ENCODE data around the gene SLC5A12.
"Not testable (repeated sequence)": the region's sequence is repeated elsewhere in the genome, so short reads cannot be mapped to it uniquely, and the experiment has no call there.

SLC5A12 gene

DNA sequence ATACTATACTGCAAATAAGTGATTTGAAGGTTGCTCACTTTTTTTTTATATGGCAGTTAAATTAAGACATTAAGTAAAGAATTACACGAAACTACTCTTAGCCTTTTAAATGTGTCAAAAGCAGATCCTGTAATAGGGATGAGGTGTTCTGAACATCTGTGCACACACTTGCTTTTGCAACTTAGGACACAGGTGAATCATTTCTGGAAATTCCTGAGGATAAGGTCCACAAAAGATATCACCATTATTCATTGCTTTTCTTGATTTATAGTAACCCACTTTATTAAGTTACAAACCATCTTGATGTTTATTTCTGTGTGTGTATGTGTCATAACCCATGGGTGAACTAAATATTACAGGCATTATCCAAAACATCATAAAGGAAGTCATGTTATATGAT, 55.9 kb downstream of the SLC5A12 start:
- no peaks in the 10 kb centered on the region for H3K36me3 ChIP-seq (ENCODE audit: insufficient read depth, low read length)
- DNase-seq (ENCODE audit: low read depth, low spot score), result no peak
- no peak overlapping the region for H3K9ac ChIP-seq (ENCODE audit: insufficient read length)
- no peak overlapping the region for H3K27ac ChIP-seq
- TF ChIP-seq POLR2AphosphoS5 (IDR thresholded peaks at IDR 0.05; ENCODE audit: borderline replicate concordance, low read depth, low read length), result no peak
- no peak for TF ChIP-seq FOXP2 (optimal IDR thresholded peaks at IDR 0.05; ENCODE audit: control extremely low read depth, extremely low read length, insufficient read depth)
- no peak for TF ChIP-seq EZH2 (IDR thresholded peaks at IDR 0.05)
- H3K9me3 ChIP-seq (ENCODE audit: low read depth, low read length), result no peaks in the 10 kb centered on the region
- H3K4me3 ChIP-seq, result no peak overlapping the region

DNA sequence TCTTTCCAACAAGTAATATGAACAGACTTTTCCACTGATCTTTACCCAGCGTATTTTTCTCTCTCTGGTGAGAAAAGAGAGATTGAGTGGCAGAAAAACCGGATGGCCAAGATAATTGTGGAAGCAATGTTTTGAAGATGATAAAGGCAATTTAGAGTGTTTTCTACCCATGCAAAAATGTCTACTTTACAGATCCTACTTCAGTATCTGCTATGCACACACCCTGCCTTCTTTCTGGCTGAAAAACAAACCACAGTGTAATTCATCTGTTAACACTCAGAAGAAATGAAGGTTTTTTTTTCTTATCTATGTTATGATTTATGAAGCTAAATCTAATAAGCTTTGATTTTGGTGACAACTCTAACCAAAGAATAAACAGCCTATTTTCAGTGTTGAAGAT, 56.8 kb downstream of the SLC5A12 start:
- Histone ChIP-seq H3K27ac (no peak overlapping the region), H3K9me3 (ENCODE audit: low read depth, low read length) (no peaks in the 10 kb centered on the region), H3K36me3 (ENCODE audit: insufficient read depth, low read length) (no peaks in the 10 kb centered on the region), H3K4me3 (no peak overlapping the region), H3K9ac (ENCODE audit: insufficient read length) (no peak overlapping the region)
- no peak for DNase-seq (ENCODE audit: low read depth, low spot score)
- TF ChIP-seq FOXP2 (optimal IDR thresholded peaks at IDR 0.05; ENCODE audit: control extremely low read depth, extremely low read length, insufficient read depth) (no peak), POLR2AphosphoS5 (IDR thresholded peaks at IDR 0.05; ENCODE audit: borderline replicate concordance, low read depth, low read length) (no peak), EZH2 (IDR thresholded peaks at IDR 0.05) (no peak)

DNA sequence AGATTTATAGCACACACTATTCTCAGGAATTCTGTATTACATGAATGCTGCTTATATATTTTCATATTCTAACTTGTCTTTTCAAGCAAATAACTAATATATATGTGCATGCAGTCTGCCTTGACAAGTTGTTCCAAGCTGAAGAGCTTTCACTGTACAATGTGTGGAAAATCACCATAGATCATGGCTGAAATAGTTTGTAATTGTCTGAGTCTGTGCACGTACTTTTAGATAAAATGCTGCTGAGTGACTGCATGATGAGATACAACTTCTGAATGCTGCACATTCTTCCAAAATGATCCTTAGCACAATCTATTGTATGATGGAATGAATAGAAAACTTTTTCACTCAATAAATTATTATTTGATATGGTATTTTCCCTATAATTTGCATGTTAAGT, 58.9 kb downstream of the SLC5A12 start:
- DNase-seq (ENCODE audit: low read depth, low spot score), result no peak
- Histone ChIP-seq H3K36me3 (ENCODE audit: insufficient read depth, low read length) (no peaks in the 10 kb centered on the region), H3K9ac (ENCODE audit: insufficient read length) (no peak overlapping the region), H3K4me3 (no peak overlapping the region), H3K27ac (no peak overlapping the region), H3K9me3 (ENCODE audit: low read depth, low read length) (no peaks in the 10 kb centered on the region)
- TF ChIP-seq POLR2AphosphoS5 (IDR thresholded peaks at IDR 0.05; ENCODE audit: borderline replicate concordance, low read depth, low read length) (no peak), FOXP2 (optimal IDR thresholded peaks at IDR 0.05; ENCODE audit: control extremely low read depth, extremely low read length, insufficient read depth) (no peak), EZH2 (IDR thresholded peaks at IDR 0.05) (no peak)

DNA sequence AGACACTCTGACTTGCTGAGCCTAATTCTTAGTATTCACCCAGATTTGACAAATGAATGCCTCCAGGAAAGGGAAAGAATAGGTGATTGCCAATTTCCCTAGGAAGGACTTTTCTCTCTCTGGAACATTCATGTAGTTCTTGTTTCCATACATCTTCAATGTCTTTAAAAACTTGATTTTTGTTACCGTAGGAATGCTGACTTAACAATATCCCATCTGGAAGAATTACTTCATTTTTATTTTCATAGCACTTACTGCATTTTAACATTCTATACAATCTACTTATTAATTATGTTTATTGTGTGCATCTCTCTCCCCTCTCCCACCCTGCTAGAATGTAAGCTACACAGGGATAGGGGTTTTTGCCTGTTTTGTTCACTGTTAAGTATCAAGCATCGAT, 66.6 kb downstream of the SLC5A12 start:
- no peak overlapping the region for H3K4me3 ChIP-seq
- no peak for DNase-seq (ENCODE audit: low read depth, low spot score)
- no peak overlapping the region for H3K27ac ChIP-seq
- TF ChIP-seq POLR2AphosphoS5 (IDR thresholded peaks at IDR 0.05; ENCODE audit: borderline replicate concordance, low read depth, low read length) (no peak), FOXP2 (optimal IDR thresholded peaks at IDR 0.05; ENCODE audit: control extremely low read depth, extremely low read length, insufficient read depth) (no peak), EZH2 (IDR thresholded peaks at IDR 0.05) (no peak)
- no peaks in the 10 kb centered on the region for H3K36me3 ChIP-seq (ENCODE audit: insufficient read depth, low read length)
- no peak overlapping the region for H3K9ac ChIP-seq (ENCODE audit: insufficient read length)
- no peaks in the 10 kb centered on the region for H3K9me3 ChIP-seq (ENCODE audit: low read depth, low read length)

DNA sequence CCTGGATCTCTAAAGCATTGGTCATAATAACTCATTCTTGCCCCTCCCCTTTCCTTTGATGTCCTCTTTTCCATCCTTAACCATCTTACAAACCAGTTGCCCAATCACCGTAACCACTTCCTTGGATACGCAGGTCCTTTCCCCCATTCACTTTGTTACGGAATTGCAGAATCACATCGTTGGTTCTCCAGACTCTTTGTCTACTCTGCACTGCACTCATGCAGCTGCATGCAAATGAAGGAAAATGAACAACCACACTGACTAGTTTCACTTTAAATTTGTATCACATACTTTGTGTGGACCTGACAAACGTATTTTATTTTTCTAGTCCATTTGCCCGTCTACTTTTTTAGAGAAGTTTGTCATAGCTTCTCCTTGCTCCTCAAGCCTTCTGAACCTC, 69.9 kb downstream of the SLC5A12 start:
- H3K36me3 ChIP-seq (ENCODE audit: insufficient read depth, low read length), result no peaks in the 10 kb centered on the region
- DNase-seq (ENCODE audit: low read depth, low spot score), result no peak
- H3K4me3 ChIP-seq, result no peak overlapping the region
- H3K9me3 ChIP-seq (ENCODE audit: low read depth, low read length), result no peaks in the 10 kb centered on the region
- no peak overlapping the region for H3K9ac ChIP-seq (ENCODE audit: insufficient read length)
- TF ChIP-seq POLR2AphosphoS5 (IDR thresholded peaks at IDR 0.05; ENCODE audit: borderline replicate concordance, low read depth, low read length), result no peak
- no peak for TF ChIP-seq EZH2 (IDR thresholded peaks at IDR 0.05)
- TF ChIP-seq FOXP2 (optimal IDR thresholded peaks at IDR 0.05; ENCODE audit: control extremely low read depth, extremely low read length, insufficient read depth), result no peak
- H3K27ac ChIP-seq, result no peak overlapping the region

DNA sequence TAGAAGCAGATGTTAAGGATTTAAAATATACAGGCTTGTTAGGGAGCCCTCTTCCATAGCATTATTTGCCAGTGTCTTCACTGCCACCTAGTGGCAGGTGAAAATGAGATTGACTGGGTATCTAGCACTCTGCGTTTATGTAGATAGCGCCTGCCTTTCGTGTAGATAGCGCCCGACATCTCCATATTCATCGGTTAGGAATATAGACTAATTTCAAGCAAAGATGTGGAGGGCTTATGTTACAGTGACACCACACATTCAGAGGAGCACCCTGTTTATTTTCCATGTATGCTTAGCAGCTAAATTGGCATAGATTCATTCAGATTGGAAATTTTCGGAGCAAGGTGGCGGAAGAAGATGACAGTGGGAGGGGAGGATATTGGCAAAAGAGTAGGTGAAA, 72.0 kb downstream of the SLC5A12 start:
- Histone ChIP-seq H3K4me3 (no peak overlapping the region), H3K9ac (ENCODE audit: insufficient read length) (no peak overlapping the region), H3K9me3 (ENCODE audit: low read depth, low read length) (no peaks in the 10 kb centered on the region), H3K36me3 (ENCODE audit: insufficient read depth, low read length) (no peaks in the 10 kb centered on the region), H3K27ac (no peak overlapping the region)
- peak; percentile 35 for DNase-seq (ENCODE audit: low read depth, low spot score)
- TF ChIP-seq EZH2 (IDR thresholded peaks at IDR 0.05) (no peak), FOXP2 (optimal IDR thresholded peaks at IDR 0.05; ENCODE audit: control extremely low read depth, extremely low read length, insufficient read depth) (no peak), POLR2AphosphoS5 (IDR thresholded peaks at IDR 0.05; ENCODE audit: borderline replicate concordance, low read depth, low read length) (no peak)

DNA sequence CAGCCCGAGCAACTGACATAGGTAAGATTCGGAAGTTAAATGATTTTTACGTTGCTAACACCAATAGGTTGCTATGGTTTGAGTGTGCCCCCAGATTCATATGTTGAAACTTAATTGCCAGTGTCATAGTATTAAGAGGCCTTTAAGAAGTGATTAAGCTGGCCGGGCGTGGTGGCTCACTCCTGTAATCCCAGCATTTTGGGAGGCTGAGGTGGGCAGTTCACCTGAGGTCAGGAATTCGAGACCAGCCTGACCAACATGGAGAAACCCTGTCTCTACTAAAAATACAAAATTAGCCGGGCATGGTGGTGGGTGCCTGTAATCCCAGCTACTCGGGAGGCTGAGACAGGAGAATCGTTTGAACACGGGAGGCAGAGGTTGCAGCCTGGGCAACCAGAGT, 78.5 kb downstream of the SLC5A12 start:
- H3K9me3 ChIP-seq (ENCODE audit: low read depth, low read length); DNase-seq (ENCODE audit: low read depth, low spot score); H3K27ac ChIP-seq; H3K9ac ChIP-seq (ENCODE audit: insufficient read length); H3K4me3 ChIP-seq; H3K36me3 ChIP-seq (ENCODE audit: insufficient read depth, low read length): not testable (repeated sequence)

DNA sequence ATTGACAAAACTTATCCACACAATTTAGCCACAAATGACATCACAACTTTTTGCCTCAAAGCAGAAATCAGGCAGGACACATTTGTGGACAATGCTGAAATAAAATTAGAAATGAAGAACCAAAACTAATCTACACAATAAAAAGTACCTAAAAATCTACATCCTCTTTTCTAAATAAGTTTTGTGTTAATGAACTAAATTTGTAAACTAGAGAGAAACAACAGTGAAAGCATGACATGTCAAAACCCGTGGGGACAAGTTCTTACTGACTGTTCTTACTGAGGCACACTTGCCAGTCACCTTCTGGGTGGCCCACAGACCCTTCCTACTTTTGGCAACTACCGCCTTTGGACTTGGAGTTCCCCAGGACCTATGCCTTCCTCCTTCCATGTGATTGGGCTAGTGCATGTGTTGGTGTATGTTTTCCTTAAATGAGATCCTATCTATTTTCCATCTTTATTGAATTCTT, 89.1 kb downstream of the SLC5A12 start:
- Histone ChIP-seq H3K27ac (no peak overlapping the region), H3K9me3 (ENCODE audit: low read depth, low read length) (no peaks in the 10 kb centered on the region), H3K36me3 (ENCODE audit: insufficient read depth, low read length) (no peaks in the 10 kb centered on the region), H3K4me3 (no peak overlapping the region), H3K9ac (ENCODE audit: insufficient read length) (no peak overlapping the region)
- no peak for DNase-seq (ENCODE audit: low read depth, low spot score)
- TF ChIP-seq FOXP2 (optimal IDR thresholded peaks at IDR 0.05; ENCODE audit: control extremely low read depth, extremely low read length, insufficient read depth), result no peak
- no peak for TF ChIP-seq POLR2AphosphoS5 (IDR thresholded peaks at IDR 0.05; ENCODE audit: borderline replicate concordance, low read depth, low read length)
- TF ChIP-seq EZH2 (IDR thresholded peaks at IDR 0.05), result no peak

DNA sequence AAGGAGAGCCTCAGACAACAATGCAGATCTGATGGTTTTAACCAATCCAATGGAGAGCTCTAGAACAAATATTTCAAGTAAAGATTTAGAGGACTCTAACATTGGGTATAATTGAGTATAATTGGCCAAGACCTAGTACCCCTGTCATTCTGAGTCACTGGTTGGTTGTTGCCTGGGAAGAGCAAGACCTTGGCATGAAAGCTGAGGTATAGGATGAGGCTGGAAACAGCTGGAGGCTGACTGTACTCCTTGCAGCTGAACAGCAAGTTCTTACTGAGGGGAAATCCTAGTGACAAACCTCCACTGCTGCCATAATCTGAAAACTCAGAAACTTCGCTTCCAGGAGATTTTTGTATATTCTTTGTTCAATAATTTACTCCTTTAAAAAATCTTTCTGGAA, 95.5 kb downstream of the SLC5A12 start:
- no peak for TF ChIP-seq EZH2 (IDR thresholded peaks at IDR 0.05)
- TF ChIP-seq FOXP2 (optimal IDR thresholded peaks at IDR 0.05; ENCODE audit: control extremely low read depth, extremely low read length, insufficient read depth), result no peak
- no peak for TF ChIP-seq POLR2AphosphoS5 (IDR thresholded peaks at IDR 0.05; ENCODE audit: borderline replicate concordance, low read depth, low read length)
- DNase-seq (ENCODE audit: low read depth, low spot score), result no peak

More for the DNA sequence above, 95.5 kb downstream of the SLC5A12 start:
- Histone ChIP-seq H3K36me3 (ENCODE audit: insufficient read depth, low read length) (no peaks in the 10 kb centered on the region), H3K9ac (ENCODE audit: insufficient read length) (no peak overlapping the region), H3K9me3 (ENCODE audit: low read depth, low read length) (no peaks in the 10 kb centered on the region), H3K27ac (no peak overlapping the region), H3K4me3 (no peak overlapping the region)

Measured in SK-N-MC (cell line).